AG04449 (cell line): ENCODE measurements around the gene BTD.

Source experiments
- CTCF ChIA-PET: fragments of 350-600 bp; formaldehyde crosslinking; extraction: SDS; loops from one replicate; lab custom pipeline; 2021; ENCODE audit warnings: antibody characterized with exemption; lab: Yijun Ruan, JAX
- POLR2A ChIA-PET: fragments of 400-600, 350-600 bp; formaldehyde crosslinking; extraction: SDS; loops from one replicate; lab custom pipeline; 2020; ENCODE audit warnings: antibody characterized with exemption, inconsistent platforms; lab: Yijun Ruan, JAX
- DNase-seq: peaks from one replicate; pipeline ENCODE4 v3.0.0-alpha.2; 2010; ENCODE audit warnings: low read depth, low spot score
- H3K4me3 ChIP-seq: 2 replicates; pipeline ENCODE4 v1.5.1; 2011; ENCODE audit warnings: low read depth, mild to moderate bottlenecking, control low read depth, low read length
- TF ChIP-seq, protein P1 (sequence below): IDR thresholded peaks from one replicate; pipeline ENCODE4 v1.5.1; 2011; ENCODE audit warnings: mild to moderate bottlenecking, moderate library complexity, low read length, control low read depth, inconsistent platforms; ENCODE audit not compliant: insufficient read depth; ENCODE audit errors: missing control alignments

BTD gene

DNA sequence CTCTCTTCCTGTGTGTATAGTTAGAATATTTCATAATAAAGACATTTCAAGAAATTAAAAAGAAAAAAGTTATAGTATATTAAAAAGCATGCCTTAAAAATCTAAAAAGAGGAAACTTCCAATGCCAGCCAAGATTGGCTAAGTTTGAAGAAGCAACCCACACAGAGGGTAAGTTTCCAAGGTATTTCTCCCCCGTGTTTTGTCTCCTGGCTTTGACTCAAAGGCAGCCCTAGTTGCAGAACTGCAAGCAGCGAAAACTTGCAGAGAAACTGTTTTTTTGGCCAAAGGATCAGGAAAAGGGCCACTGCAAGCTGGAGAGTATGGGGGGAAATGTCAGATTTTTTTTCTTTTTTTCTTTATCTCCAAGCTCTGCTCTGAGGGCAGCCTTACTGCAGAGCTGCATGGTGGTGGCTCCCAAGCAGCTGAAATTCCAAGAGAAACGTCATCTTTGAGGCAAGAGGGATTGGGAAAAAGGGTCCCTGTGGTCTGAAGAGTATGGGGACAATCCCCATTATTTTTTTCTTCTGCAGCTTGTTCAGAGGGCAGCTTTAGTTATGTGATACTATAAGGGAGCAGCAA, 23.2 kb upstream of the BTD start:
- ChIA-PET POLR2A (no interaction called here), CTCF (interaction anchor here (1.3 kb wide), 1 partner anchor 10 kb away, joined by 3 read pairs; no protein-coding TSS in a partner anchor)
- no peak for DNase-seq
- no peak overlapping the region for H3K4me3 ChIP-seq
- TF ChIP-seq, protein P1, sequence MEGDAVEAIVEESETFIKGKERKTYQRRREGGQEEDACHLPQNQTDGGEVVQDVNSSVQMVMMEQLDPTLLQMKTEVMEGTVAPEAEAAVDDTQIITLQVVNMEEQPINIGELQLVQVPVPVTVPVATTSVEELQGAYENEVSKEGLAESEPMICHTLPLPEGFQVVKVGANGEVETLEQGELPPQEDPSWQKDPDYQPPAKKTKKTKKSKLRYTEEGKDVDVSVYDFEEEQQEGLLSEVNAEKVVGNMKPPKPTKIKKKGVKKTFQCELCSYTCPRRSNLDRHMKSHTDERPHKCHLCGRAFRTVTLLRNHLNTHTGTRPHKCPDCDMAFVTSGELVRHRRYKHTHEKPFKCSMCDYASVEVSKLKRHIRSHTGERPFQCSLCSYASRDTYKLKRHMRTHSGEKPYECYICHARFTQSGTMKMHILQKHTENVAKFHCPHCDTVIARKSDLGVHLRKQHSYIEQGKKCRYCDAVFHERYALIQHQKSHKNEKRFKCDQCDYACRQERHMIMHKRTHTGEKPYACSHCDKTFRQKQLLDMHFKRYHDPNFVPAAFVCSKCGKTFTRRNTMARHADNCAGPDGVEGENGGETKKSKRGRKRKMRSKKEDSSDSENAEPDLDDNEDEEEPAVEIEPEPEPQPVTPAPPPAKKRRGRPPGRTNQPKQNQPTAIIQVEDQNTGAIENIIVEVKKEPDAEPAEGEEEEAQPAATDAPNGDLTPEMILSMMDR = no peak

DNA sequence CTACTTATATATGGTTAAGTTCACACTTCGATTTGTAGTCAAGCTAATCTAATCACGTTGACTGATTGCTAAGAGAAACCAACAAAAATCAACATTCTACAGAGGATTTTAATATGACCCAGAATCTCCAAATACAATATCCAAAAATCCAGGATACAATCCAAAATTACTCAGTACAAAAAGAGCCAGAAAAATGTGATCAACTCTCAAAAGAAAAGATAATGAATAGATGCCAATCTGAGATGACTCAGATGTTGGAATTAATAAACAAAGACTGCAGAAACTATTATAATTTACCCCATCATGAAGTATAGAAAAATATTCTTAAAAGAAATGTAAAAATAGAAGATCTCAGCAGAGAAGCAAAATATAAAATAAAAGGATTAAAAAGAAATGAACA, 22.5 kb upstream of the BTD start:
- no peak overlapping the region for H3K4me3 ChIP-seq
- no peak for DNase-seq
- CTCF ChIA-PET = interaction anchor here (1.3 kb wide), 1 partner anchor 10 kb away, joined by 3 read pairs; no protein-coding TSS in a partner anchor
- TF ChIP-seq, protein P1 = no peak
- POLR2A ChIA-PET = no interaction called here

DNA sequence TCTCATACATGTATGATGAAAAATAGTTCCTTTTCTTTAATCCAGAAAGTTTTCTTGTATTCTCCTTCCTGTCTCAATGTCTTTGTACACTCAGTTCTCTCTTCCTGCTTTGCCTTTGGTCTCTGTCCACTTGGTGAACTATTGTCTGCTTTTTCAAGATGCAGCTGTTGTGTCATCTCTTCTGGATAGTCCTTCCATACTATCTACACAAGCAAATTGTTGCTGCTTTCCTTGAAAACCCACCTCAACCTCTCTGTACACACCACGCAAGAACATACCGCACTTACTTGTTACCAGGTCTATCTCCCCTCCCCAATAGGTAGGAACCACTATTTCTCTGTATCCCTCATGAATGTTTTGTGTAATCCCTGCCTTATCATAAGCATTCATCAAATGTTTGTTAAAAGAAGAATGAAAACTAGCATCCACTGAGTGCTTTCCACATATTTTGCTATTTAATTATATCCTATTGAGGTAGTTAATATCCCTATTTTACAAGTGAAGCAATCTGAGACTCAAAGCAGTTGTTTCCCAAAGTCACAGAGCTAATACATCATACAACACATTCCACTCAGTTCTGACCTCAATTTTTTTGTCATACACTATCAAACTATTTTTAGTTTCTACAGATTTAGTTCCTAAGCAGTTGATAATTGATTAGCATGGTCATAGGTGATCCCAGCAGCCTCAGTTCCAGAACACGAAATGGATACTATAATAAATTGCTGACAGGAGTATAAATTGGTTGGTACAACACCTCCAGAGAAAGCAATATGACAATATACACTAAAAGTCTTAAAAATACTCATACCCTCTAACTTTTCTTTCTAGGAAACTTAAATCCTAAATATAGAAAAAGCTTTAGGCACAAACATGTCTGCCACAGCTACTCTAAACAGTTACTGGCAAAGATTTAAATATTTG, 19.8 kb upstream of the BTD start:
- H3K4me3 ChIP-seq = no peak overlapping the region
- ChIA-PET POLR2A (no interaction called here), CTCF (no interaction called here)
- TF ChIP-seq, protein P1 = no peak
- DNase-seq = no peak

DNA sequence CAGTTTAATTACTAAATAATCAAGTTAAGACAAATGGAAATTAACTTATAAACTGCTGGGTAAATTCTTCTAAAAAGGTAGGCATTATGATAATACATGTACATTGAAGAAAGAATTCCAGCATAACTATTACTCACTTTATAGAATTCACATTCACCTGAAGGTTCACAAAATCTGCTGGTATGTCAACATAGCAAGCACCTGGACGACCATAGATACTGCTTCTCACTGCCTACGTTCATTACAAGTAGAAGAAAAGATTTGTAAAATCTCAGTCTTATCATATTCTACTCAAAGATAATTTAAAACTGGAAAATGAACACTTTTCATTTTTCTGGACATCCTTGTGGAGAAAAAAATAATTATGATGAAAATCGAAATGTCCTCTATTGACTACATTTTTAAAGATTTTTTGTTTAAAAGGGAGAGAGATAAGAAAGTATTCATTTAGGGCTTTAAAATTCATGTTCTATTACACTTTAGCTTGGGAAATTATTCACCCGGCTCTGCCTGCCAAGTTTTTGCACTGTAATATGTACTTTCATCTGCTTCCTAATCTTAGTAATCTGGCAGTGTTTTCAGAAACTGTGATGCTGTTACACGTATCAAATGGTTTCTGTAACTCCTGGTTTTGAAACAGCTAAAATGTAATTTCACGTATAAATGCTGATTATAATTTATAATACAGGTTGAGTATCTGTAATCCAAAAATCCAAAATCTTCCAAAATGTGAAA, 16.3 kb upstream of the BTD start:
- ChIA-PET CTCF (interaction anchor here (1.4 kb wide), 1 partner anchor 14 kb away, joined by 3 read pairs; no protein-coding TSS in a partner anchor), POLR2A (no interaction called here)
- TF ChIP-seq, protein P1 = no peak
- no peak for DNase-seq
- H3K4me3 ChIP-seq = no peak overlapping the region

DNA sequence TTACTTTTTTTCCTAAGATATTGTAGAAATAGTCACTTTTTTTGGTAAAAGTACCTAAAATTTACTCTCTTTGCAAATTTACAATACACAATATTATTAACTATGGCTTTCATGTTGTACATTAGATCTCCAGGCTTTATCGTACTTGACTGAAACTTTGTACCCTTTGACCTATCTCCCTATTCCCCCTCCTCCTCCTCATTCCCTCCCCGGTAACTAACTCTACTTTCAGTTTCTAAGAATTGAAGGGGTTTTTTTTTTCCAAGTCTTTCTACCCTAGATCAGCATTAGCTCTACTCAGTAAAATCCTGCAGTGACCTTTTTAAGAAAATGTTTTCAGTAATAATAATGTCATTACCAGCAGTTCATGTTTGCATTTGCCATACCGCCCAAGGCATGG, 10.3 kb upstream of the BTD start:
- POLR2A ChIA-PET = no interaction called here
- TF ChIP-seq, protein P1 = no peak
- CTCF ChIA-PET = no interaction called here
- no peak overlapping the region for H3K4me3 ChIP-seq
- DNase-seq = no peak
